SKM-1 (cell line): ENCODE data around the gene ERBB3.
"Not testable (repeated sequence)": the region's sequence is repeated elsewhere in the genome, so short reads cannot be mapped to it uniquely, and the experiment has no call there.

Experiments
- DNase-seq: peaks from one replicate; lab custom pipeline; 2025; ENCODE audit not compliant: unreplicated experiment; lab: John Stamatoyannopoulos, UW

ERBB3 gene

GRCh38 chr12:56079723-56080555 is at the start of gene ERBB3:
Gene ERBB3 (plus strand): TSS chr12:56080165. CDS start chr12:56080301, 136 bp downstream.
- peak; percentile 5 for DNase-seq

DNA sequence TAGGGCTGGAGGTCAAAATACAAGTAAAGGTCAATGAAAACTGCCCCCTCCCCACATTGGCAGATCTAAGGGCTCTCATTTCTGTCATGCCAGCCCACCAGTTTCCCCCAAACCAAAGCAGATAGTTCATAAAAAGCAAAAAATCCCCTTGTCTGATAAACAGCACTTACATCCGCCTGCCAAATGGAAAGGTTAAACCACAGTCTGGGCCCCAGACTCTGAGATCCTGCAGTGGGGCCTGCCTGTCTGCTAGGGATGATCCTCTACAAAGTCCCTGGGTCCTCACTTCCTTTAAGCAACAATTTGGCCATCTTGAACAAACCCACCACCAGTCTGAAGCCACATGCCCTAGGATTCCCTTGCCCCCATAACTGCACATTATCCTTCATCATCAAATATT is 48.0 kb upstream of the ERBB3 start:
- no peak for DNase-seq

DNA sequence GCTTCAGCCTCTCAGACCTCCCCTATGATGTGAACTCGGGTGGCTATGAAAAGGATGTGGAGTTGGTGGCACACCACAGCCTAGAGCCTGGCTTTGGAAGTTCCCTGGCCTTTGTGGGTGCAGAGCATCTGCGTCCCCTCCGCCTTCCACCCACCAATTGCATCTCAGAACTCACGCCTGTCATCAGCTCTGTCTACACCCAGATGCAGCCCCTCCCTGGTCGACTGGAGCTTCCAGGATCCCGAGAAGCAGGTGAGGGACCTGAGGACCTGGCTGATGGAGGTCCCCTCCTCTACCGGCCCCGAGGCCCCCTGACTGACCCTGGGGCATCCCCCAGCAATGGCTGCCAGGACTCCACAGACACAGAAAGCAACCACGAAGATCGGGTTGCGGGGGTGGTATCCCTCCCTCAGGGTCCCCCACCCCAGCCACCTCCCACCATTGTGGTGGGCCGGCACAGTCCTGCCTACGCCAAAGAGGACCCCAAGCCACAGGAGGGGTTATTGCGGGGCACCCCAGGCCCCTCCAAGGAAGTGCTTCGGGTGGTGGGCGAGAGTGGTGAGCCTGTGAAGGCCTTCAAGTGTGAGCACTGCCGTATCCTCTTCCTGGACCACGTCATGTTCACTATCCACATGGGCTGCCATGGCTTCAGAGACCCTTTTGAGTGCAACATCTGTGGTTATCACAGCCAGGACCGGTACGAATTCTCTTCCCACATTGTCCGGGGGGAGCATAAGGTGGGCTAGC is 45.2 kb upstream of the ERBB3 start:
- DNase-seq: no peak

- no peak for DNase-seq
Observed at GRCh38 chr12:56037161-56037560, 42.8 kb upstream of the ERBB3 start.

DNA sequence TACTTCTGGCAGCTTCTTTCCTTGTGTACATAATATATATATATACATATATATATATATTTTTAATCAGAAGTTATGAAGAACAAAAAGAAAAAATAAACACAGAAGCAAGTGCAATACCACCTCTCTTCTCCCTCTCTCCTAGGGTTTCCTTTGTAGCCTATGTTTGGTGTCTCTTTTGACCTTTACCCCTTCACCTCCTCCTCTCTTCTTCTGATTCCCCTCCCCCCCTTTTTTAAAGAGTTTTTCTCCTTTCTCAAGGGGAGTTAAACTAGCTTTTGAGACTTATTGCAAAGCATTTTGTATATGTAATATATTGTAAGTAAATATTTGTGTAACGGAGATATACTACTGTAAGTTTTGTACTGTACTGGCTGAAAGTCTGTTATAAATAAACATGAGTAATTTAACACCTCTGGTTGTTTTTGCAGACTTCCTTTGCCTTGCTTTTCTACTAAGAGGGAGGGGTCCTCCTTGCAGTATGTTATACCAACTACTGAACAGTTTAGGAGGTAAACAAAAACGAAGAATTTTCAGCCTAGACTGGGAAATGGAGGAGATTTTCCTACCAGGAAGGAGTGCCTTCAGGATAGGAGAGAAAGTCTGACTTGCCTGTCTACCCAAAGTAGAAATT is 41.8 kb upstream of the ERBB3 start:
- no peak for DNase-seq

- no peak for DNase-seq
Observed at GRCh38 chr12:56040151-56040550, 39.8 kb upstream of the ERBB3 start.

DNA sequence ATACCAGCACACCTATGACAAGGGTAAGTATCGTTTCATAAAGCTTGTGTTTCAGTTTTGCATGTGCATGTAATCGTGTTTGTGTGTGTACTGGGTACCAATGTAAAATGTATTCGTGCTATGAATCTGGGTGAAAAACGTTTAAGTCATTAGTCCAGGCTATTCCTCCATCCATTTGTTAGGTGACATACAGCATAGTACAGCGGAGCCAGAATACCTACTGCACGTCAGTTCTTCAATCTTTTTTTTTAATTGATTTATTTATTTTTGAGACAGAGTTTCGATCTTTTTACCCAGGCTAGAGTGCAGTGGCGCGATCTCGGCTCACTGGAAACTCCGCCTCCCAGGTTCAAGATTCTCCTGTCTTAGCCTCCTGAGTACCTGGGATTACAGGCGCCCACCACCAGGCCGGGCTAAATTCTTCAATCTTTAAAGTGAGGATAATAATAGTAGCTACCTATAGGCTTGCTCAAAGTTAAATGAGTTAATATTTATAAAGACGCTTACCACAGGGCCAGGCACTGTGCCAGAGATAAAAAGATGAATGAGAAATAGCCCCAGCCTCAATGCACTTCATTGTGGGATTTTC is 38.9 kb upstream of the ERBB3 start:
- no peak for DNase-seq

GRCh38 chr12:56041552-56042429 is 38.2 kb upstream of the ERBB3 start, which contains the start of gene RPS26:
Gene RPS26 (plus strand): TSS chr12:56041918. CDS start chr12:56042167, 249 bp downstream.
- peak; percentile 72 for DNase-seq

GRCh38 chr12:56042430-56042813 is 37.5 kb upstream of the ERBB3 start:
- DNase-seq: not testable (repeated sequence)

DNA sequence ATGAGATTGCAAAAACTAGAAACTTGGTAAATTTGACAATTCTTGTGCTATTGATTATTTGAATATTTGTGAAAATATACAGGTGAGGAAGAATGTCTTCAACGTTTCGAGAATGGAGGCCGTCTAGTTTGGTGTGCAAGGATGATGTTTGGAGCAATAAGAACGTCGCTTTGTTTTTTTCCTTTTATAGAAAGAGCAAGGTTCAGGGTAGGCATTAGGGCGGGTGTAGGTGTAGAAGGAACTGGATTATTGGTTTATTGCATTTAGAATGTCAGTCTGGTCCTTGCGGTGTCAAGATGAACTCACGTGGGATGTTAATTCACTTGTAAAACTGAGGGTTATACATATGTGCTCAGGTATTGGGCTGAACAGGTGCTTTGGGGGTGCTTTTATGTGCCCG is 37.1 kb upstream of the ERBB3 start:
- DNase-seq: no peak

GRCh38 chr12:56046027-56046780 is 33.8 kb upstream of the ERBB3 start:
- no peak for DNase-seq

DNA sequence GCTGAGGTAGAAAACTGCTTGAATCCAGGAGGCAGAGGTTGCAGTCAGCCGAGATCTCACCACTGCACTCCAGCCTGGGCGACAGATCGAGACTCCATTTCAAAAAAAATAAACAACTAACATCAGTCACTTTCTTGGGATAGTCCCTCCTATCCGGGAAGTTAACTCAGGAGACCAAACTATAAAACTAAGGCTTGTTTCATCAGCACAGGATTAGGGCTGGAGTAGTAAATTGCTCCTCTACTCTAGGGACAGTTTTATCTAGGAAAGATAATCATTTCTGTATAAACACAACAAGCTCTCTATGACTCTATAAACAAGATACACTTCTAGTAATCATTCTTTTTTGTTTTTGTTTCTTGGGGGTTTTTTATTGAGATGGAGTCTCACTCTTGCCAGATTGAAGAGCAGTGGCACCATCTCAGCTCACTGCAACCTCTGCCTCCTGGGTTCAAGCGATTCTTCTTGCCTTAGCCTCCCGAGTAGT is 26.5 kb upstream of the ERBB3 start:
- no peak for DNase-seq

DNA sequence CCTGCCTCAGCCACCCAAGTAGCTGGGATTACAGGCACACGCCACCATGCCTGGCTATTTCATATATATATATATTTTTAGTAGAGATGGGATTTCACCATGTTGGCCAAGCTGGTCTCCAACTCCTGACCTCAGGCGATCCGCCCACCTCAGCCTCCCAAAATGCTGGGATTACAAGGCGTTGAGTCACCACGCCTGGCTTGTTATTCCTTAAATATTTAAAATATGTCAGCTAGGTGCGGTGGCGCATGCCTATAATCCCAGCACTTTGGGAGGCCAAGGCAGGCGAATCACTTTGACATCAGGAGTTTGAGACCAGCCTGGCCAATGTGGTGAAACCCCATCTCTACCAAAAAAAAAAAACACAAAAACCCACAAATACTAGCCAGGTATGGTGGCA is 20.0 kb upstream of the ERBB3 start:
- DNase-seq: not testable (repeated sequence)

- no peak for DNase-seq
Observed at GRCh38 chr12:56061982-56062381, 18.0 kb upstream of the ERBB3 start.

DNA sequence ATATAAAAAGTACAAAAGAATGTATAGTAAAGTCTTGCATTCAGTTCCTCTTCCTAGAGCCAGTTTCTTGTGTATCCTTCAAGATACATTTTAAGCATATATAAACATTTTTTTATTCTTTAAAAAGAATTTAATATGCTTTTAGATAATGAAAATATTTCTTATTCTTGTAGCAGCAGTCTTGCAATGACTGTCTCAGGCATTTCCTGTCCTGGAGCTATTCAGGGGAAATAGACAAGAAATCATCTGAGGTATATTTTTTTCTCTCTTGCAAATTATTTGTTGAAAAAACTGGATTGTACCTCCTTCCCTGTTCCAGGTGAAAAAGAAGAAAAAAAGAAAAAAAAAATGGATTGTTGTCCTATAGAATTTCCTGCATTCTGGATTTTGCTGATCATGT is 17.0 kb upstream of the ERBB3 start:
- DNase-seq: no peak

- DNase-seq: no peak
Observed at GRCh38 chr12:56071648-56072047, 8.3 kb upstream of the ERBB3 start.

DNA sequence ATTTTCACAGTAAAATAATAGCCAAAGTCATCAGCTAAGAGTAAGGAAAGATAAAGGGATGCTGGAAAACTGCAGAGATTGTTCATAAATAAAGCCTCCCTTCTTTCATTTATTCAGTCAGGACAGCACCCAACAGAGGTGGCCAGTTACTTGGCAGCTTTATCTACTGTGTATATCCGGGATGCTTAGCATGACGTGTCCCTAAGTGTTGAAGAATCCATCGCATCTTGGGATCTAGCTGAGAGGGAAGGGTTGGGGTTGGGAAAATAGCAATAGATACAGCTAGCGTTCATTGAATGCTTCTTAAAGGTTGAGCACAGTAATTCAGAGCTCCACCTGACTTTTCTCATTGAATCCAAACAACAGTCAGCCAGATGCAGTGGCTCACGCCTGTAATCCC is 5.6 kb upstream of the ERBB3 start:
- no peak for DNase-seq

- DNase-seq: not testable (repeated sequence)
Observed at GRCh38 chr12:56077966-56078365, 2.0 kb upstream of the ERBB3 start.

GRCh38 chr12:56078427-56078826 is 1.5 kb upstream of the ERBB3 start:
- no peak for DNase-seq
